CD8-positive, alpha-beta memory T cell (primary cell): ENCODE measurements around the gene NSUN3. TPM values are rescaled to one million over a fixed set of nuclear protein-coding genes. Genes with fewer than 3 reads are reported as not detected.
A peak's percentile ranks its signal among the peaks of the same experiment; 100 is the strongest.
"Not testable (repeated sequence)": the region's sequence is repeated elsewhere in the genome, so short reads cannot be mapped to it uniquely, and the experiment has no call there.

Source experiments
- CTCF ChIA-PET: fragments of 350-600 bp; sonication (Branson Sonifier 250); formaldehyde crosslinking; loops from one replicate; lab custom pipeline; 2021; ENCODE audit warnings: antibody characterized with exemption; lab: Charles Lee
- POLR2A ChIA-PET: fragments of 350-600 bp; sonication (Branson Sonifier 250); formaldehyde crosslinking; loops from one replicate; lab custom pipeline; 2021; ENCODE audit warnings: antibody characterized with exemption; lab: Charles Lee
- DNase-seq, 5 donors: peaks; one replicate each; pipeline versions ENCODE4 v3.0.0 to v3.0.0-alpha.2; 2020 to 2022; ENCODE audit warnings: mixed read lengths in 1 of 5
- H3K27ac ChIP-seq: one replicate; pipeline ENCODE4 v1.7.0; 2013; ENCODE audit warnings: low read depth, mild to moderate bottlenecking, low read length, moderate library complexity
- H3K27me3 ChIP-seq: 2 replicates; pipeline ENCODE4 v1.7.0; 2013; ENCODE audit warnings: low read length, mild to moderate bottlenecking; ENCODE audit not compliant: insufficient read depth, poor library complexity, severe bottlenecking
- H3K36me3 ChIP-seq: 2 replicates; pipeline ENCODE4 v1.7.0; 2013; ENCODE audit warnings: mild to moderate bottlenecking, low read length, moderate library complexity; ENCODE audit not compliant: insufficient read depth
- H3K4me1 ChIP-seq: 2 replicates; pipeline ENCODE4 v1.7.0; 2013; ENCODE audit warnings: mild to moderate bottlenecking, low read length, moderate library complexity; ENCODE audit not compliant: insufficient read depth
- H3K4me3 ChIP-seq: 2 replicates; pipeline ENCODE4 v1.7.0; 2013; ENCODE audit warnings: mild to moderate bottlenecking, low read length
- H3K9me3 ChIP-seq: 2 replicates; pipeline ENCODE4 v1.7.0; 2013; ENCODE audit warnings: mild to moderate bottlenecking, low read length
- H3K27ac Mint-ChIP-seq, 8 donors: one replicate each; pipeline ENCODE4 v1.8.0; 2020 to 2021; ENCODE audit warnings: mixed read lengths in 8 of 8, mild to moderate bottlenecking in 6 of 8, inconsistent platforms in 3 of 8, moderate library complexity in 3 of 8
- H3K27me3 Mint-ChIP-seq, 2 donors: one replicate each; pipeline ENCODE4 v1.8.0; 2020 to 2021; ENCODE audit warnings: mixed read lengths in 2 of 2, mild to moderate bottlenecking in 1 of 2, moderate library complexity in 1 of 2
- H3K36me3 Mint-ChIP-seq, 3 donors: one replicate each; pipeline ENCODE4 v1.8.0; 2020 to 2021; ENCODE audit warnings: mixed read lengths in 3 of 3, inconsistent platforms in 1 of 3, mild to moderate bottlenecking in 1 of 3
- H3K4me1 Mint-ChIP-seq, 3 donors: one replicate each; pipeline ENCODE4 v1.8.0; 2020 to 2021; ENCODE audit warnings: mixed read lengths in 3 of 3, inconsistent platforms in 1 of 3, mild to moderate bottlenecking in 1 of 3
- H3K4me3 Mint-ChIP-seq, 7 donors: one replicate each; pipeline ENCODE4 v1.8.0; 2020 to 2021; ENCODE audit warnings: mixed read lengths in 7 of 7, mild to moderate bottlenecking in 6 of 7, moderate library complexity in 4 of 7, inconsistent platforms in 2 of 7
- H3K9me3 Mint-ChIP-seq, 5 donors: one replicate each; pipeline ENCODE4 v1.8.0; 2020 to 2022; ENCODE audit warnings: mixed read lengths in 5 of 5, mild to moderate bottlenecking in 3 of 5, moderate library complexity in 2 of 5, inconsistent platforms in 1 of 5
- polyA plus RNA-seq: library from polyadenylated mRNA; unstranded; fragments of 300-500 nt; fragmentation: Illumina TruSeq; gene quantifications from one replicate; pipeline ENCODE4 v1.2.3, GENCODE V29; 2021
- total RNA-seq, 2 experiments: library from RNA; stranded (reverse); gene quantifications; one replicate each; pipeline ENCODE4 v1.2.3, GENCODE V29; 2021

NSUN3 gene
- total and polyA plus RNA-seq, 3 experiments from 2014 or later = 6.8 to 14.4 (median 13.4) TPM

DNA sequence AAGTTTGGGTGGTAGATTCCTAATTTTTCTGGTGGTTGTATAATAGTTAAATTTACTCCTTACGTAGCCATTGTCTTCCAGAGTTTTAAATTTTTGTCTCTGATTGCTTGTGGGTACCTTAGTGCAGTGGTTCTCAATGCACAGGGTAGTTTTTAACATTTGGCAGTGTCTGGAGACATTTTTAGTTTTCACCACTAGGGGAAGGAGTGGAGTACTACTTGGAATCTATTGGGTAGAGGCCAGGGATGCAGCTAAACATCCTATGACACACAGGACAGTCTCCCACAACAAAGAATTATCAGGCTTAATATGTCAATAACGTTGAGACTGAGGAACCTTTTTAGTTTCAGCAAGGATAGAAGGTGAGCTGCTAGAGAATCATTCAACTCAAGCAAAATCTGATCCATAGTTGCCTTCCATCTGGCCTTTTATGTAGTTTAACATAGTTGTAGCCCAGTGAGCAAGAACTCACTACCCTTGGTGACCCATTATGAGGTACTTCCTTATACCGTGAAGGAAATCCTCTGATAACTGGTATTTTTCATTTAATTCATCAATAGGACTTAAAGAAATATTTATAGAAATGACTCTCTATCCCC is 25.9 kb upstream of the NSUN3 start:
- Histone ChIP-seq H3K27ac (no peak overlapping the region), H3K4me3 (no peak overlapping the region), H3K27me3 (no peaks in the 10 kb centered on the region), H3K4me1 (no peaks in the 10 kb centered on the region), H3K9me3 (no peaks in the 10 kb centered on the region), H3K36me3 (no peaks in the 10 kb centered on the region)
- H3K4me1 Mint-ChIP-seq = no peaks in the 10 kb centered on the region
- H3K9me3 Mint-ChIP-seq = no peaks in the 10 kb centered on the region
- H3K4me3 Mint-ChIP-seq = no peak overlapping the region
- H3K27ac Mint-ChIP-seq = no peak overlapping the region
- H3K27me3 Mint-ChIP-seq = no peaks in the 10 kb centered on the region
- CTCF ChIA-PET = no interaction called here
- DNase-seq = no peak
- H3K36me3 Mint-ChIP-seq = peaks cover 2 to 7% (median 3%) of the 10 kb centered on the region in 3 donors
- POLR2A ChIA-PET = no interaction called here

- Mint-ChIP-seq H3K9me3 (no peaks in the 10 kb centered on the region), H3K4me1 (peaks cover 0 to 2% (median 0%) of the 10 kb centered on the region in 3 donors), H3K4me3 (no peak overlapping the region), H3K27ac (no peak overlapping the region), H3K27me3 (no peaks in the 10 kb centered on the region), H3K36me3 (peaks cover 0 to 15% (median 2%) of the 10 kb centered on the region in 3 donors)
- no peak for DNase-seq
- Histone ChIP-seq H3K27me3 (no peaks in the 10 kb centered on the region), H3K36me3 (no peaks in the 10 kb centered on the region), H3K4me1 (no peaks in the 10 kb centered on the region), H3K27ac (no peak overlapping the region), H3K4me3 (no peak overlapping the region), H3K9me3 (no peaks in the 10 kb centered on the region)
- ChIA-PET POLR2A (no interaction called here), CTCF (no interaction called here)
These were observed 19.6 kb upstream of the NSUN3 start for GRCh38 chr3:94043285-94043684.

- DNase-seq, H3K27me3 ChIP-seq, H3K4me3 ChIP-seq, H3K36me3 ChIP-seq, H3K4me1 Mint-ChIP-seq, H3K4me1 ChIP-seq, H3K9me3 Mint-ChIP-seq, POLR2A ChIA-PET, CTCF ChIA-PET, H3K27me3 Mint-ChIP-seq, H3K9me3 ChIP-seq, H3K4me3 Mint-ChIP-seq, H3K27ac ChIP-seq: not testable (repeated sequence)
- Mint-ChIP-seq H3K36me3 (peaks cover 0 to 14% (median 3%) of the 10 kb centered on the region in 3 donors), H3K27ac (peak overlapping the region in 1 of 8 donors; percentile 85)
These were observed 18.5 kb upstream of the NSUN3 start for GRCh38 chr3:94044100-94044936.

- H3K27me3 Mint-ChIP-seq = no peaks in the 10 kb centered on the region
- H3K27me3 ChIP-seq = no peaks in the 10 kb centered on the region
- CTCF ChIA-PET = no interaction called here
- peak overlapping the region in 1 of 8 donors; percentile 54 for H3K27ac Mint-ChIP-seq
- no peaks in the 10 kb centered on the region for H3K9me3 ChIP-seq
- no peaks in the 10 kb centered on the region for H3K9me3 Mint-ChIP-seq
- no peak overlapping the region for H3K4me3 ChIP-seq
- H3K4me1 ChIP-seq = no peaks in the 10 kb centered on the region
- POLR2A ChIA-PET = no interaction called here
- no peak overlapping the region for H3K4me3 Mint-ChIP-seq
- H3K4me1 Mint-ChIP-seq = peaks cover 0 to 2% (median 0%) of the 10 kb centered on the region in 3 donors
- H3K36me3 Mint-ChIP-seq = peaks cover 0 to 13% (median 4%) of the 10 kb centered on the region in 3 donors
- no peak for DNase-seq
- H3K27ac ChIP-seq = no peak overlapping the region
- no peaks in the 10 kb centered on the region for H3K36me3 ChIP-seq
These were observed 16.3 kb upstream of the NSUN3 start for GRCh38 chr3:94046533-94046932.

- DNase-seq = no peak
- Mint-ChIP-seq H3K36me3 (peaks cover 0 to 13% (median 5%) of the 10 kb centered on the region in 3 donors), H3K27ac (no peak overlapping the region), H3K9me3 (no peaks in the 10 kb centered on the region), H3K27me3 (no peaks in the 10 kb centered on the region), H3K4me1 (no peaks in the 10 kb centered on the region), H3K4me3 (no peak overlapping the region)
- ChIA-PET POLR2A (no interaction called here), CTCF (interaction anchor here (1.3 to 2.7 kb wide), 2 partner anchors 14 to 20 kb away, joined by 3 to 9 read pairs; partner anchors contain the start of genes DHFR2 and NSUN3)
- Histone ChIP-seq H3K4me1 (no peaks in the 10 kb centered on the region), H3K36me3 (no peaks in the 10 kb centered on the region), H3K4me3 (no peak overlapping the region), H3K27ac (no peak overlapping the region), H3K27me3 (no peaks in the 10 kb centered on the region), H3K9me3 (no peaks in the 10 kb centered on the region)
These were observed 13.6 kb upstream of the NSUN3 start for GRCh38 chr3:94049267-94049666.

DNA sequence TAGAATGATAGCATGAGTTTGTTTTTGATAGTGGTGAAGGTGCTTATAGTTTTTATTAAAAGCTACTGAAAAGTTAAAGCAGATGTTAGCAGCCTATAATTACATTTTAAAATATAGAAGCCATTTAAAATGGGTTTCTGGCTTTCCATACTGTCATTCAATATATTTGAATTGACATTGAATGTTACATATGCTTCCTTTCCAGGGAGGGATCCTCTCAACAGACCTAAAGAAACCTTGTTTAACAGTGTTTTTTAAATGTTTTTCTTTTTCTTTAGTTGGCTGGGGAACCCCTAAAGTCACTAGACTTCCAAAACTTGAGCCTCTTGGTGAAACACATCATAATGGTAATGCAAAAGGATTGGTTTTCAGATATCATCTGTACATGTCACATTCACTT is 12.3 kb upstream of the NSUN3 start:
- POLR2A ChIA-PET = no interaction called here
- Histone ChIP-seq H3K27ac (no peak overlapping the region), H3K9me3 (no peaks in the 10 kb centered on the region), H3K4me3 (no peak overlapping the region), H3K36me3 (no peaks in the 10 kb centered on the region), H3K4me1 (no peaks in the 10 kb centered on the region), H3K27me3 (no peaks in the 10 kb centered on the region)
- CTCF ChIA-PET = interaction anchor here (0.8 to 2.7 kb wide), 2 partner anchors 12 to 45 kb away, joined by 3 to 9 read pairs; partner anchors contain the start of genes DHFR2 and NSUN3
- DNase-seq = no peak
- Mint-ChIP-seq H3K4me1 (no peaks in the 10 kb centered on the region), H3K27ac (no peak overlapping the region), H3K36me3 (peaks cover 0 to 7% (median 5%) of the 10 kb centered on the region in 3 donors), H3K4me3 (no peak overlapping the region), H3K9me3 (no peaks in the 10 kb centered on the region), H3K27me3 (no peaks in the 10 kb centered on the region)

DNA sequence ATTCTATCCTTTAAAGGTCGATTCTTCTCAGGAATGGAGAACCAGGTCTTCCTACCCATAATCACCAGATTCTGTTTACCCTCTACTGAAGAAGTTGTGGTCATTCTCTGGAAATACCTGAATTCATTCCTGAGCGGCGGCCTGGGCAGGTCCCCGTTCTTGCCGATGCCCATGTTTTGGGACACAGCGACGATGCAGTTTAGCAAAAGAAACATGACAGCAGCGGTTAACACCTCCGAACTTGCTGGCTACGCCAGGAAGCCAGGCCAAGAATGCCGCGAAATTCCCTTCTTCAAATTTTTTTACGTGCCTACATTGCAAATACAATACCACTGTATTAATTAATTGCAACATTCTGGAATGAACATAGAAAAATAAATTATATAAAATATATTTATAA is 1.6 kb upstream of the NSUN3 start:
- ChIA-PET POLR2A (no interaction called here), CTCF (interaction anchor here (1.8 to 2.3 kb wide), 2 partner anchors 8 to 56 kb away, joined by 6 to 7 read pairs; no protein-coding TSS in a partner anchor)
- peaks cover 0 to 47% (median under 1%) of the 10 kb centered on the region in 3 donors for H3K36me3 Mint-ChIP-seq
- Histone ChIP-seq H3K36me3 (no peaks in the 10 kb centered on the region), H3K9me3 (no peaks in the 10 kb centered on the region), H3K4me1 (peaks cover 28% of the 10 kb centered on the region), H3K27ac (no peak overlapping the region), H3K27me3 (no peaks in the 10 kb centered on the region), H3K4me3 (no peak overlapping the region)
- peak overlapping the region in 1 of 7 donors; percentile 51 for H3K4me3 Mint-ChIP-seq
- peaks cover 38 to 58% (median 41%) of the 10 kb centered on the region in 3 donors for H3K4me1 Mint-ChIP-seq
- H3K27me3 Mint-ChIP-seq = no peaks in the 10 kb centered on the region
- H3K9me3 Mint-ChIP-seq = no peaks in the 10 kb centered on the region
- H3K27ac Mint-ChIP-seq = peak overlapping the region in 1 of 8 donors; percentile 65
- no peak for DNase-seq
